HepG2 (cell line): ENCODE results near the gene RTN4. TPM values are rescaled to one million over a fixed set of nuclear protein-coding genes. Genes with fewer than 3 reads are reported as not detected.

Source experiments
- FOXM1 ChIP-seq: sonication (generic); formaldehyde crosslinking; IDR thresholded peaks from 2 replicates; pipeline ENCODE4 v1.5.0; 2020; ENCODE audit warnings: missing genetic modification reagents
- HIC2 ChIP-seq: sonication (generic); formaldehyde crosslinking; IDR thresholded peaks from 2 replicates; pipeline ENCODE4 v1.9.0; 2022; ENCODE audit warnings: low read depth, missing genetic modification reagents
- KAT7 ChIP-seq: IDR thresholded peaks from 2 replicates; pipeline ENCODE4 v1.6.1; 2018; ENCODE audit warnings: borderline replicate concordance, missing compliant biosample characterization
- MZF1 ChIP-seq: sonication (generic); formaldehyde crosslinking; IDR thresholded peaks from 2 replicates; pipeline ENCODE4 v1.8.1; 2023; ENCODE audit warnings: mild to moderate bottlenecking, missing genetic modification reagents, borderline replicate concordance
- NBN ChIP-seq: fragments of 450-650 bp; conservative IDR thresholded peaks from 2 replicates; pipeline ENCODE4 v1.6.1; 2017
- NFIC ChIP-seq: IDR thresholded peaks from 2 replicates; pipeline ENCODE4 v1.6.1; 2012; ENCODE audit warnings: mild to moderate bottlenecking, low read length, inconsistent platforms
- PHF21A ChIP-seq: sonication (generic); formaldehyde crosslinking; IDR thresholded peaks from 2 replicates; pipeline ENCODE4 v1.5.0; 2020; ENCODE audit warnings: mild to moderate bottlenecking, missing genetic modification reagents
- SIN3B ChIP-seq: fragments of 150-350 bp; IDR thresholded peaks from 2 replicates; pipeline ENCODE4 v1.6.1; 2014; ENCODE audit warnings: low read length
- ZBTB10 ChIP-seq: sonication (generic); formaldehyde crosslinking; IDR thresholded peaks from 2 replicates; pipeline ENCODE4 v1.4.0; 2020; ENCODE audit warnings: missing genetic modification reagents, borderline replicate concordance
- ZMYM4 ChIP-seq: sonication (generic); formaldehyde crosslinking; IDR thresholded peaks from 2 replicates; pipeline ENCODE4 v1.8.1; 2023; ENCODE audit warnings: mild to moderate bottlenecking, missing genetic modification reagents
- ZNF331 ChIP-seq: sonication (generic); formaldehyde crosslinking; IDR thresholded peaks from 2 replicates; pipeline ENCODE4 v1.4.0; 2020; ENCODE audit warnings: missing genetic modification reagents
- ZNF670 ChIP-seq: sonication (generic); formaldehyde crosslinking; IDR thresholded peaks from 2 replicates; pipeline ENCODE4 v1.8.0; 2022; ENCODE audit warnings: mild to moderate bottlenecking, missing genetic modification reagents, borderline replicate concordance
- ZNF737 ChIP-seq: sonication (generic); formaldehyde crosslinking; IDR thresholded peaks from 2 replicates; pipeline ENCODE4 v1.5.0; 2020; ENCODE audit warnings: missing genetic modification reagents, mild to moderate bottlenecking, borderline replicate concordance
- polyA plus RNA-seq, 8 experiments: library from polyadenylated mRNA; depleted of rRNA in 3 of 8; stranded (reverse) in 7 of 8; unstranded in 1 of 8; fragments of >200 nt; fragmentation: Illumina TruSeq in 4 of 8; extraction: Trizol in 4 of 8; gene quantifications; 2 replicates each; pipeline versions ENCODE4 v1.2.1 to v1.2.3, GENCODE V29; 2011 to 2016; ENCODE audit warnings: low read depth in 4 of 8, missing spikeins in 1 of 8, mixed read lengths in 1 of 8; ENCODE audit not compliant: insufficient read depth in 1 of 8
- total RNA-seq, 5 experiments: library from RNA; depleted of rRNA; stranded (reverse); fragments of >200 nt; fragmentation: Illumina TruSeq; extraction: Trizol; gene quantifications; 2 replicates each; pipeline ENCODE4 v1.2.3, GENCODE V29; 2016; ENCODE audit warnings: low read depth in 1 of 5
- TF ChIP-seq, protein P1 (sequence below): sonication (generic); formaldehyde crosslinking; conservative IDR thresholded peaks from 2 replicates; pipeline ENCODE4 v1.5.0; 2020; ENCODE audit warnings: missing genetic modification reagents
- TF ChIP-seq, protein P2 (sequence below): sonication (generic); formaldehyde crosslinking; IDR thresholded peaks from 2 replicates; pipeline ENCODE4 v1.5.0; 2020; ENCODE audit warnings: missing genetic modification reagents
- TF ChIP-seq, protein P3 (sequence below): sonication (generic); formaldehyde crosslinking; conservative IDR thresholded peaks from 2 replicates; pipeline ENCODE4 v1.4.0; 2020; ENCODE audit warnings: missing genetic modification reagents
- TF ChIP-seq, protein P4 (sequence below): sonication (generic); formaldehyde crosslinking; IDR thresholded peaks from 2 replicates; pipeline ENCODE4 v1.5.0; 2020; ENCODE audit warnings: missing genetic modification reagents, mild to moderate bottlenecking, borderline replicate concordance
- TF ChIP-seq, protein P5 (sequence below): sonication (generic); formaldehyde crosslinking; IDR thresholded peaks from 2 replicates; pipeline ENCODE4 v1.4.0; 2020; ENCODE audit warnings: missing genetic modification reagents

Gene RTN4
- total and polyA plus RNA-seq, 2 of the 13 experiments (the other 11 are each of a cell fraction or from before 2014, with no cell fraction given) = 98.4 to 133 TPM

DNA sequence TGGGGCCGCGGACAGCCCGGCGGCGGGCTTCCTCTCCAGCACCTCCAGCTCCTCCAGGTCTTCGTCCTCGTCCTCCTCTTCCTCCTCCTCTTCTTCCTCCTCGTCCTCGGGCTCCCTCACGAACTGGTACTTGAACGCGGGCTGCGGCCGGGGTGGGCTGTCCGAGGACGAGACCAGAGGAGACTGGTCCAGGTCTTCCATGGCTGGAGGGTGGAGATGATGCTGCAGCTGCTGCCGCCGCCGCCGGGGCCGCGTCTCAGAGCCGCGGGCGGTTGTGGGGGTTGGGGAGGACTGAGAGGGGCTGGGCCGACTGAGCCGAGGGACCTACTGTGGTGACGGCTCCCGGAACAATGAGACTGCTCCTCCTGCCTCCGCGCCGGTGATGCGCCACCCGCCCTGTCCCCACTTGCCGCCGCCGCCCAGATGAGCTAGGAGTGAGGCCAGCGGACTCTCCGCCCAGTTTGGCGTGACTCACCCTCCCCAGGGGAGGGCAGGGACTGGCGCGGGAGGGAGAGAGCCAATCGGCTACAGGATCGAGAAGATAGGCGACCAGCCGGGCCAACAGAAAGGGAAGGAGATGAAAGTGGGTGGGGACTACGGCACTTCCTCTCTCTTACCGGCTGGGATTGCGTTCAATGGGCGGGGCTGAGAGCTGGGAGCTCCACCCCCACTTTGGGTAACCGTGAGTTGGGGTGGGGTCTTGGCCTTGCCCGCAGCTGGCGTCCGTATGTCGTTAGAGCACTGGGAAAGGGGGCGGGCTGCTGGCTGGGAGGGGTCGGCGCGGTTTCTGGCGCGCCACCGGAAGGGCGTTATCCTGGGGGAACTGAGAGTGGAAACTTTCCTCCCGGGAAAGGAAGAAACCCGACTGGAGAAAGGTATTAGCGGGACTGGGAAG lies at the start of gene RTN4 (continued):
- TF ChIP-seq, protein P1, sequence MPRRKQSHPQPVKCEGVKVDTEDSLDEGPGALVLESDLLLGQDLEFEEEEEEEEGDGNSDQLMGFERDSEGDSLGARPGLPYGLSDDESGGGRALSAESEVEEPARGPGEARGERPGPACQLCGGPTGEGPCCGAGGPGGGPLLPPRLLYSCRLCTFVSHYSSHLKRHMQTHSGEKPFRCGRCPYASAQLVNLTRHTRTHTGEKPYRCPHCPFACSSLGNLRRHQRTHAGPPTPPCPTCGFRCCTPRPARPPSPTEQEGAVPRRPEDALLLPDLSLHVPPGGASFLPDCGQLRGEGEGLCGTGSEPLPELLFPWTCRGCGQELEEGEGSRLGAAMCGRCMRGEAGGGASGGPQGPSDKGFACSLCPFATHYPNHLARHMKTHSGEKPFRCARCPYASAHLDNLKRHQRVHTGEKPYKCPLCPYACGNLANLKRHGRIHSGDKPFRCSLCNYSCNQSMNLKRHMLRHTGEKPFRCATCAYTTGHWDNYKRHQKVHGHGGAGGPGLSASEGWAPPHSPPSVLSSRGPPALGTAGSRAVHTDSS (CRISPR knock-in tag) = no peak; the same call in 1 of the 2 replicates
- TF ChIP-seq FOXM1 (CRISPR knock-in tag) = no peak
- TF ChIP-seq, protein P2, sequence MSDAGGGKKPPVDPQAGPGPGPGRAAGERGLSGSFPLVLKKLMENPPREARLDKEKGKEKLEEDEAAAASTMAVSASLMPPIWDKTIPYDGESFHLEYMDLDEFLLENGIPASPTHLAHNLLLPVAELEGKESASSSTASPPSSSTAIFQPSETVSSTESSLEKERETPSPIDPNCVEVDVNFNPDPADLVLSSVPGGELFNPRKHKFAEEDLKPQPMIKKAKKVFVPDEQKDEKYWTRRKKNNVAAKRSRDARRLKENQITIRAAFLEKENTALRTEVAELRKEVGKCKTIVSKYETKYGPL (CRISPR knock-in tag) = 0 out of 2 replicates have a peak, but pooled peaks have one; percentile 32
- TF ChIP-seq ZMYM4 (CRISPR knock-in tag) = peak; percentile 94
- no peak for TF ChIP-seq NBN
- TF ChIP-seq MZF1 (CRISPR knock-in tag) = peak; percentile 85; the same call in 1 of the 2 replicates
- TF ChIP-seq, protein P3, sequence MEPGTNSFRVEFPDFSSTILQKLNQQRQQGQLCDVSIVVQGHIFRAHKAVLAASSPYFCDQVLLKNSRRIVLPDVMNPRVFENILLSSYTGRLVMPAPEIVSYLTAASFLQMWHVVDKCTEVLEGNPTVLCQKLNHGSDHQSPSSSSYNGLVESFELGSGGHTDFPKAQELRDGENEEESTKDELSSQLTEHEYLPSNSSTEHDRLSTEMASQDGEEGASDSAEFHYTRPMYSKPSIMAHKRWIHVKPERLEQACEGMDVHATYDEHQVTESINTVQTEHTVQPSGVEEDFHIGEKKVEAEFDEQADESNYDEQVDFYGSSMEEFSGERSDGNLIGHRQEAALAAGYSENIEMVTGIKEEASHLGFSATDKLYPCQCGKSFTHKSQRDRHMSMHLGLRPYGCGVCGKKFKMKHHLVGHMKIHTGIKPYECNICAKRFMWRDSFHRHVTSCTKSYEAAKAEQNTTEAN (CRISPR knock-in tag) = peak; percentile 89
- no peak for TF ChIP-seq ZNF737 (CRISPR knock-in tag)
- TF ChIP-seq PHF21A (CRISPR knock-in tag) = peak; percentile 87
- TF ChIP-seq, protein P4, sequence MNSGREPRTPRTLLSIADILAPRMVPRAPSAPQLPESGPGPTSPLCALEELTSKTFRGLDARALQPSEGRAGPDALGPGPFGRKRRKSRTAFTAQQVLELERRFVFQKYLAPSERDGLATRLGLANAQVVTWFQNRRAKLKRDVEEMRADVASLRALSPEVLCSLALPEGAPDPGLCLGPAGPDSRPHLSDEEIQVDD (CRISPR knock-in tag) = peak; percentile 89; the same call in 1 of the 2 replicates
- TF ChIP-seq NFIC = no peak
- TF ChIP-seq HIC2 (CRISPR knock-in tag) = peak; percentile 61; the same call in 1 of the 2 replicates
- TF ChIP-seq, protein P5, sequence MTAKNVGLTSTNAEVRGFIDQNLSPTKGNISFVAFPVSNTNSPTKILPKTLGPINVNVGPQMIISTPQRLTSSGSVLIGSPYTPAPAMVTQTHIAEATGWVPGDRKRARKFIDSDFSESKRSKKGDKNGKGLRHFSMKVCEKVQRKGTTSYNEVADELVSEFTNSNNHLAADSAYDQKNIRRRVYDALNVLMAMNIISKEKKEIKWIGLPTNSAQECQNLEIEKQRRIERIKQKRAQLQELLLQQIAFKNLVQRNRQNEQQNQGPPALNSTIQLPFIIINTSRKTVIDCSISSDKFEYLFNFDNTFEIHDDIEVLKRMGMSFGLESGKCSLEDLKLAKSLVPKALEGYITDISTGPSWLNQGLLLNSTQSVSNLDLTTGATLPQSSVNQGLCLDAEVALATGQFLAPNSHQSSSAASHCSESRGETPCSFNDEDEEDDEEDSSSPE (CRISPR knock-in tag) = peak; percentile 97
- no peak for TF ChIP-seq ZNF670 (CRISPR knock-in tag)
- peak; percentile 87 for TF ChIP-seq KAT7 (CRISPR knock-in tag)
- peak; percentile 56; the same call in 1 of the 2 replicates for TF ChIP-seq ZNF331
- TF ChIP-seq ZBTB10 (CRISPR knock-in tag) = peak; percentile 48; the same call in 1 of the 2 replicates
- TF ChIP-seq SIN3B = no peak
